ENCODE data around the gene SMCO2.

The SMCO2 gene

DNA sequence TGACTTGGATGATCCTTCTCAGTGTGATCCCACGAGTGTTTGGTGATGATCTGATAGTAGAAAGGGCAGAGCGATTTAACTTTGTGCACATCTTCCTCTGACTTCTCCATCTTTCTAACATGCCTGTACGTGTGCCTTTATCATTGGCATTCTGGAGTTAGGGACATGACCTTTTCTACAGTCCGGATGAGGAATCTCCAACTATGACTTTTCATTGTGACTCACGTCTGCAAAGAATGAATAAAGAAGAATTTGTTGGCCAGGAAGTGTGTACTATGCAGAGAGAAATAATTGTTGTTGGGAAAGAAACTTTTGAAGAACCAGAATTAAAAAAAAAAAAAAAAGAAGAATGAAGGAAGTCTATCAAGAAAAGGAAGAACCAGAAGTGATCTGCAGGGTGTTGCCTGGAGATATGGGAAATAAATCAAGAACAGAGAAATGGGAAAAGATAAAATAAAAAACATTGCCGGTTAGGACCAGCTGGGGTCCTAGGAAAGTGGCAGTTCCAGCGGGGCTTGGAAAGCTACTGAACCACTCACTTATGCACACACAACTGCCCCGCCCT is 102.8 kb downstream of the SMCO2 start:
- no peak for DNase-seq (ENCODE audit: low read depth in 1 of 2, low spot score in 1 of 2)

DNA sequence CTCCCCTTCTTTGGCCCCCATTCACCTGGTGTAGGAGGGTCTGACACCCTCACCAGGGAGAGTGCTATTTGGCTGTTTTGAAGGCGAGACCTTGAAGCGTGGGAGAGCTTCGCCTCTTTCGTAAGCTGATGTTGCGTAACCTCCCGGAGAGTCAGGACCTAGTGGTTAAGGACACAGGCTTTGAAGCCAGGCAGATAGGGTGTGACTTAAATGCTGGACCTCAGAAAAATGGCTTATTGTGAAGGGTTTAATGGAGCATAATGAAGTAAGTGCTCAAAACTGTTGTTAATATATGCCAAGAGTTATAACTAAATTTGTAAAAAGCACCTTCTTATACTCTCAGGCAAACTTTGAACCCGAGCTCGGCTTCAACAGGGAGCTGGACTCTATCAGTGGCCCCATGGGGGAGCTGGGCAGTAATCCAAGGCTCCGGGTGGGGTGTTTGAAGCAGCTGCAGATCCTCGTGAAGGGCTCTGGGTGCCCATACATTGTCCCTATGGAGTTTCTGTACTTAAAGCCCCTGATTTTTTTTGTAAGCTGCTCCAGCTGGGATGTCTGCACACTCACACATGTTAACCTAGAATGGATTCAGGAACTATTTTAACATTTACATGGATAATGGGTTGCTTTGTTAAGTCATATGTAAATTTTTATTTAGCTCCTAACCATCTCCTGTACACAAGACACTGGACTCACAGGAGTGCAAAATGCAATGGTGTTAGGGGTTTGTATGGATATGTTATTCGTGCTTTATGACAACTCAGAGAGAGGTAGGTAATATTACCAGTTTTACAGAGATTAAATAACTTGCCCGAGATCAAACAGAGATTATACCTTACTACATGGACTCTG is 103.5 kb downstream of the SMCO2 start:
- DNase-seq (ENCODE audit: low read depth in 1 of 2, low spot score in 1 of 2): no peak

GRCh38 chr12:27550653-27550975 is 104.1 kb downstream of the SMCO2 start:
- no peak for DNase-seq (ENCODE audit: low read depth in 1 of 2, low spot score in 1 of 2)

DNA sequence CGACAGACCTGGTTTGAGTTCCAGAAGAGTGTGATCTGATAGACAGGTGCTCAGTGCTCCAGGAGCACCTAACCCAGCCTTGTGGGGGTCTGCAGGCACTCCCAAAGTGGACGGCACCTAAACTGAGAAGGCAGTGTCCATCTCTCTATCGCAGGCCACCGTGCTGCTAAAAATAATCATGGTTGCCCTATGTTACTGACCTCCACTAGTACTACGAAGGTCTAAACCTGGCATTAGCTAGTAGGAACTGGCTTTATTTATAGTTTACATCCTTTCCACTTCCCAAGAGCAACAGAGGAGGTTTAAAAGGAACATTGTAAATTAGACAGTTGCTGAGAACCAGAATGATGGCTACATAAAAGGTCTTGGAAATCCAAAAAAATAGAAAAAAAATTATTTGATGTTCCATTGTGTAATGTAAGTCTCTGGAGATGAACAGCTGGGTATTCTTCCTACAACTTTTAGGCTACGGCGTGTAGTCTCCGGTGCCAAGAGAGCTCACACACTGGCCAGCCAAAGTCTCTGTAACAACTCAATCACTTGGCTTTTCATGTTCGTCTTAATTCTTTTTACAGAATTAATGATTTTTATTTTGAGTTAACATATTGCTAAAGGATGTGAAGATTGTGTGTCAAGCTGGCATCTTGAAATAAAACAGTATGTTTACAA is 104.8 kb downstream of the SMCO2 start:
- no peak for DNase-seq (ENCODE audit: low read depth in 1 of 2, low spot score in 1 of 2)

Data from activated CD4-positive, alpha-beta T cell treated with anti-CD3 and anti-CD28 coated beads, Interleukin-2, amount 50 U/mL, for 24 hours (primary cell).